PFSK-1 (cell line): ENCODE results near the gene ZMAT5.

Experiments used
- FOXP2 ChIP-seq: optimal IDR thresholded peaks from 2 replicates; pipeline ENCODE3; 2011; ENCODE audit warnings: borderline replicate concordance, control low read depth, inconsistent platforms; ENCODE audit not compliant: insufficient read depth; ENCODE audit errors: extremely low read length, extremely low read depth
- POLR2AphosphoS5 ChIP-seq: IDR thresholded peaks from 2 replicates; pipeline ENCODE4 v1.6.1; 2012; ENCODE audit warnings: low read depth, mild to moderate bottlenecking, control low read depth, low read length, moderate library complexity
- SIN3A ChIP-seq: IDR thresholded peaks from 2 replicates; pipeline ENCODE4 v1.6.1; 2012; ENCODE audit warnings: mild to moderate bottlenecking, low read length, moderate library complexity, borderline replicate concordance; ENCODE audit not compliant: insufficient read depth
- TAF1 ChIP-seq: IDR thresholded peaks from 2 replicates; pipeline ENCODE4 v1.6.1; 2012; ENCODE audit warnings: low read length, control low read depth, borderline replicate concordance; ENCODE audit not compliant: insufficient read depth
- TF ChIP-seq, protein P1 (sequence below), 2 experiments: IDR thresholded peaks; 2 replicates each; pipeline versions ENCODE4 v1.6.1 to v1.8.0; 2011 to 2012; ENCODE audit warnings: low read depth in 2 of 2, low read length in 2 of 2, control low read depth in 1 of 2, inconsistent platforms in 1 of 2, mild to moderate bottlenecking in 1 of 2, moderate library complexity in 1 of 2; ENCODE audit not compliant: insufficient read depth in 1 of 2

The ZMAT5 gene

DNA sequence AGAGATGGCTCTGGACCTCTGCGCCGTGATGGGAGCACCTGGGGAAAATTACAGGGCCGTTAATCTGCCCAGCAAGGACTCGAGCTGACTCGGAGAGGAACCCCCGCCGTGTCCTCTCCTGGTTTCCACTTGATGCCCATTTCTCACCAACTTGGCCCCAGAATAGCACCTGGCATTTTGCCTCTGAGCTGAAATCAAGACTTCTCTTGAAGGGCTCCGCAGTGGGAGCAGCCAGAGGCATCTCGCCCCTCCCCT, 66.0 kb downstream of the ZMAT5 start:
- no peak for TF ChIP-seq TAF1
- TF ChIP-seq FOXP2 = no peak
- no peak for TF ChIP-seq SIN3A
- TF ChIP-seq, protein P1, sequence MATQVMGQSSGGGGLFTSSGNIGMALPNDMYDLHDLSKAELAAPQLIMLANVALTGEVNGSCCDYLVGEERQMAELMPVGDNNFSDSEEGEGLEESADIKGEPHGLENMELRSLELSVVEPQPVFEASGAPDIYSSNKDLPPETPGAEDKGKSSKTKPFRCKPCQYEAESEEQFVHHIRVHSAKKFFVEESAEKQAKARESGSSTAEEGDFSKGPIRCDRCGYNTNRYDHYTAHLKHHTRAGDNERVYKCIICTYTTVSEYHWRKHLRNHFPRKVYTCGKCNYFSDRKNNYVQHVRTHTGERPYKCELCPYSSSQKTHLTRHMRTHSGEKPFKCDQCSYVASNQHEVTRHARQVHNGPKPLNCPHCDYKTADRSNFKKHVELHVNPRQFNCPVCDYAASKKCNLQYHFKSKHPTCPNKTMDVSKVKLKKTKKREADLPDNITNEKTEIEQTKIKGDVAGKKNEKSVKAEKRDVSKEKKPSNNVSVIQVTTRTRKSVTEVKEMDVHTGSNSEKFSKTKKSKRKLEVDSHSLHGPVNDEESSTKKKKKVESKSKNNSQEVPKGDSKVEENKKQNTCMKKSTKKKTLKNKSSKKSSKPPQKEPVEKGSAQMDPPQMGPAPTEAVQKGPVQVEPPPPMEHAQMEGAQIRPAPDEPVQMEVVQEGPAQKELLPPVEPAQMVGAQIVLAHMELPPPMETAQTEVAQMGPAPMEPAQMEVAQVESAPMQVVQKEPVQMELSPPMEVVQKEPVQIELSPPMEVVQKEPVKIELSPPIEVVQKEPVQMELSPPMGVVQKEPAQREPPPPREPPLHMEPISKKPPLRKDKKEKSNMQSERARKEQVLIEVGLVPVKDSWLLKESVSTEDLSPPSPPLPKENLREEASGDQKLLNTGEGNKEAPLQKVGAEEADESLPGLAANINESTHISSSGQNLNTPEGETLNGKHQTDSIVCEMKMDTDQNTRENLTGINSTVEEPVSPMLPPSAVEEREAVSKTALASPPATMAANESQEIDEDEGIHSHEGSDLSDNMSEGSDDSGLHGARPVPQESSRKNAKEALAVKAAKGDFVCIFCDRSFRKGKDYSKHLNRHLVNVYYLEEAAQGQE (IDR thresholded peaks at IDR 0.05; ENCODE audit: insufficient read depth in 1 of 2, low read depth in 2 of 2, low read length in 2 of 2) = no peak
- TF ChIP-seq POLR2AphosphoS5 = no peak

DNA sequence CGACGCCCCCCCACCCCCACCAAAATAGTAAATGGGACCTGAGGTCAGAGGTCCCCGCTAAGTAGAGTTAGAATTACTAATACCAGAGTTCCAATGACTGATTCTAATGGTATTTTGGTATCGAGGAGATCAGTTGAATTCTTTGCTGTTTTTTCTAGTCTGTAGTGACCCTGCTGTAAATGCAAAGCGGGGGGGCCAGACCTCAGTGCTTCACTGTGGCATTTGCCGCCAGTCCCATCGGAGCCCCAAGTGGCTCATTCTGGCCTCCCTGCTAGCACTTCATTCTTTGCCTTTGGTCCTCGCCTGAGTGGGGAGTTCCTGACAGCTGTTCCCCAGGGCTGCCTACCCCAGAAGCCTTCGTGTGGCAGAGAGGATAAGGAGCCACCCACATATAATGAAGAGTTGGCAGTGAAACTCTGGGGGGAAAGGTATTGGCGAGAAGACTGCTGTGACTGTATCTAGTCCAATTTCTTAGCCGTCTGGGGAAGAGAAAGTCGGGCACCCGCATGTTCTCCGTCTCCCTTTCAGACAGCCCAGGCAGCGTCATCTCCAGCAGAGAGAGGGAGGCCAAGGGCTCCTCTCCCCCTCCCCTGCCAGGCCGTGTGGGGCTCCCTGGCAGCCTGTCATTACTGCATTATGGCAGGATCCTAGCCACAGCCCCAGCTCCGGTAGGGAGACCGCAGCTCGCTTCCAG, 66.5 kb downstream of the ZMAT5 start:
- no peak for TF ChIP-seq FOXP2
- TF ChIP-seq SIN3A = no peak
- TF ChIP-seq, protein P1 (IDR thresholded peaks at IDR 0.05; ENCODE audit: insufficient read depth in 1 of 2, low read depth in 2 of 2, low read length in 2 of 2) = no peak
- no peak for TF ChIP-seq TAF1
- TF ChIP-seq POLR2AphosphoS5 = no peak

DNA sequence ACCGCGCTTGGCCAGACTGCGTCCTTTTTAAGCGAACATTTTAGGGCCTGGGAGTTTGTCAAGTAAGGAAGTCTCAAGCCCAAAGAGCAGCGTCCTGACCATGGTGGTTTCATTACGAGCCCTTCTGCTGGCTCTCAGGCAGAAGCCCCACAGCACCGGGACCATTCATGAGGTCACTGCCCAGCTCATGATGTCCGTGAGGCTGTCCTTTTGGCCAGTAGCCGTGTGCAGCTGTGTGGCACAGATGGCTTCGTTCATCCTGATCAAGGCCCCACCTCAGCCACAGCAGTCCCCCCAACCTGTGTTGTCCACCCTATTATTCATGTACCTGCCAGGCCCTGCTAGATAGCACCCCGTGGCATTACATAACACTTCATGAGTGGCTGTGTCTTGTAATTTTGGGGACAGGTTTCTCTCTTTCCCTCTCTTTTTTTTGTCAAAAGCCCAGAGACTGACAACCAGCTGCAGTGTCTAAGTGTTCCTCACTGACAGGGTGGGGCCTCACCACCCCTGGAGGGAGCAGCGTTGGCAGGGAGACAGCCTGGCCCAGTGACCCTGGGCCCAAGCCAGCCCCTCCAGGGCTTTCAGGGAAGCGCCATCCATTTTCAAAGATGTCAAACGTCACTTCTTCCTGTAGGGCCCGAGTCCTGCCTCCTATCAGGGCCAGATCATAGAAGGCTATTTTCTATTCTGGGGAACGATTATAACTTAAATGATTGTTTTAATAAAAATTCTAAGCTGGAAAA, 68.8 kb downstream of the ZMAT5 start:
- TF ChIP-seq, protein P1 (IDR thresholded peaks at IDR 0.05; ENCODE audit: insufficient read depth in 1 of 2, low read depth in 2 of 2, low read length in 2 of 2) = no peak
- TF ChIP-seq TAF1 = no peak

DNA sequence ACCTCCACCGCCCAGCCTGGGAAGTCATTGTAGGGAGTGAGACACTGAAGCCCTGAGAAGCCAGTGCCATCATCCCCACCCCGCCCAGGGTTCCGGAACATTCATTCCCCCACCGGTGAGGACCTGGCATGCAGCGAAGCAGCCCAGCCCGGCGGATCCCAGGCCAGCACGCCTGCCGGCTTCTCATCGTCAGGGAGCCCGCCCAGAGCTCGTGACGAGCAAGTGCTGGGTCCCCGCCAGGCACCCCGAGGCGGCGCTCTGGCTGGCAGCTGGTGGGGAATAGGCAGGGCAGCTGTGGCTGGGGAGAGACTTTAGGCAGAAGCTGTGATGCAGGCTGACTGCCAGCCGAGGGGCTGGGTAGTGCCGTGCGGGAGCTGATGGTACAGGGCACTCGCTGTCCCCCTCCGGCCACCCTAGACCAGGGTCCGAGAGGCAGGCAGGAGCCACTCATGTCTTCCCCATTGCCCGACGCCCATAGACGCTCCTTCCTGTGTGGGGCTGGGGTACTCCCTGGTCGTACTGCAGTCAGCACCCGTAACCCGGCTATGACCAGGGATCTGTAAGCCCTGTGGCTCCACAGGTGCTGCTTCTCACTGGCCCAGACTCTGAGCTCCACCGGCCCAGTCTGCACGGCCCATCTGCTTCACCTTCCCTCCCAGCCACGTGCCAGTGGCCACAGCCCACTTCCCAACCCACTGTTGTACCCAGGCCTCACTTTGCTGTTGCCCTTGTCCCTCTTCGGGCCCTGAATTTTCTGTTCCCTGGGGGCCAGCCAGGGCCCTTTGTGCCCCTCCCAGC, 71.5 kb downstream of the ZMAT5 start:
- TF ChIP-seq TAF1 (no peak), SIN3A (no peak), FOXP2 (no peak), POLR2AphosphoS5 (no peak)
- TF ChIP-seq, protein P1 (IDR thresholded peaks at IDR 0.05; ENCODE audit: insufficient read depth in 1 of 2, low read depth in 2 of 2, low read length in 2 of 2) = no peak
